OCI-LY7 (cell line): ENCODE results near the gene WSB1. TPM values are rescaled to one million over a fixed set of nuclear protein-coding genes. Genes with fewer than 3 reads are reported as not detected.

ENCODE experiments used
- BruUV-seq: library from RNA; stranded (reverse); fragments of 400-500 nt; replicated peaks from 2 replicates; lab custom pipeline; 2021; lab: Mats Ljungman, UMichigan
- CTCF ChIA-PET: fragments of 300-600 bp; sonication (Branson Sonifier 250); formaldehyde crosslinking; loops from one replicate; lab custom pipeline; 2022; ENCODE audit warnings: antibody characterized with exemption; ENCODE audit not compliant: unreplicated experiment; lab: Charles Lee
- POLR2A ChIA-PET: fragments of 300-600 bp; sonication (Branson Sonifier 250); formaldehyde crosslinking; loops from one replicate; lab custom pipeline; 2022; ENCODE audit warnings: antibody characterized with exemption; lab: Charles Lee
- DNase-seq: peaks from one replicate; pipeline ENCODE4 v3.0.0-alpha.2; 2015; ENCODE audit warnings: low spot score
- H2AFZ ChIP-seq: fragments of 200-600 bp; sonication (generic), shearing (Covaris generic); 2 replicates; pipeline ENCODE4 v1.6.1; 2014; ENCODE audit warnings: mild to moderate bottlenecking, antibody characterized with exemption, low read length, moderate library complexity
- H3K27ac ChIP-seq: fragments of 200-600 bp; sonication (generic); 2 replicates; pipeline ENCODE4 v1.5.1; 2014; ENCODE audit warnings: mixed run types, low read depth, mild to moderate bottlenecking, moderate library complexity, low read length, inconsistent platforms; ENCODE audit not compliant: poor library complexity, severe bottlenecking
- H3K36me3 ChIP-seq: fragments of 200-600 bp; sonication (generic); 2 replicates; pipeline ENCODE4 v1.6.1; 2014; ENCODE audit warnings: mild to moderate bottlenecking, antibody characterized with exemption, low read length, moderate library complexity, mixed read lengths; ENCODE audit not compliant: insufficient read depth
- H3K4me1 ChIP-seq: fragments of 200-600 bp; sonication (generic); 2 replicates; pipeline ENCODE4 v1.5.1; 2014; ENCODE audit warnings: mild to moderate bottlenecking, low read length; ENCODE audit not compliant: insufficient read depth, poor library complexity, severe bottlenecking
- H3K4me2 ChIP-seq: fragments of 200-600 bp; sonication (generic); 2 replicates; pipeline ENCODE4 v1.6.1; 2014; ENCODE audit warnings: mild to moderate bottlenecking, low read length
- H3K4me3 ChIP-seq: fragments of 200-600 bp; sonication (generic); 2 replicates; pipeline ENCODE4 v1.5.1; 2014; ENCODE audit warnings: mild to moderate bottlenecking, low read depth, low read length; ENCODE audit not compliant: poor library complexity, severe bottlenecking
- H3K79me2 ChIP-seq: fragments of 200-600 bp; sonication (generic); 2 replicates; pipeline ENCODE4 v1.6.1; 2016; ENCODE audit warnings: low read depth, mild to moderate bottlenecking, low read length, moderate library complexity, mixed read lengths; ENCODE audit not compliant: insufficient read depth
- H3K9me2 ChIP-seq: fragments of 200-600 bp; sonication (generic); 2 replicates; pipeline ENCODE4 v1.6.1; 2016; ENCODE audit warnings: mild to moderate bottlenecking, low read length, mixed read lengths; ENCODE audit not compliant: insufficient read depth
- H3K9me3 ChIP-seq: fragments of 200-600 bp; sonication (generic); 2 replicates; pipeline ENCODE4 v1.6.1; 2014; ENCODE audit warnings: mild to moderate bottlenecking, mixed run types, low read length, mixed read lengths
- H4K20me1 ChIP-seq: fragments of 200-600 bp; sonication (generic); 2 replicates; pipeline ENCODE4 v1.6.1; 2014; ENCODE audit warnings: mild to moderate bottlenecking, antibody characterized with exemption, low read length, moderate library complexity, mixed read lengths; ENCODE audit not compliant: insufficient read depth
- EZH2phosphoT487 ChIP-seq: fragments of 200-600 bp; sonication (generic); IDR thresholded peaks from 2 replicates; pipeline ENCODE4 v1.6.1; 2018; ENCODE audit warnings: low read depth, borderline replicate concordance, mild to moderate bottlenecking, mixed run types, antibody characterized with exemption, low read length, moderate library complexity, mixed read lengths
- intact Hi-C: fragments of 100-400 bp; cut with micrococcal nuclease; formaldehyde crosslinking; loops from one replicate; pipeline ENCODE4 v1.10.0; 2022; ENCODE audit not compliant: unreplicated experiment
- total RNA-seq, 2 experiments: library from RNA; depleted of rRNA in 1 of 2; stranded (reverse); fragments of >200 nt in 1 of 2; shearing (Covaris generic) in 1 of 2; gene quantifications; 2 replicates each; pipeline ENCODE4 v1.2.3, GENCODE V29; 2014 to 2022
- TF ChIP-seq, protein P1 (sequence below): fragments of 200-600 bp; sonication (generic); conservative IDR thresholded peaks from 2 replicates; pipeline ENCODE4 v1.5.1; 2014; ENCODE audit warnings: mild to moderate bottlenecking, antibody characterized with exemption, low read length, moderate library complexity, mixed read lengths

Gene WSB1
- total RNA-seq, 2 experiments from 2014 or later, result 115 to 118 TPM

DNA sequence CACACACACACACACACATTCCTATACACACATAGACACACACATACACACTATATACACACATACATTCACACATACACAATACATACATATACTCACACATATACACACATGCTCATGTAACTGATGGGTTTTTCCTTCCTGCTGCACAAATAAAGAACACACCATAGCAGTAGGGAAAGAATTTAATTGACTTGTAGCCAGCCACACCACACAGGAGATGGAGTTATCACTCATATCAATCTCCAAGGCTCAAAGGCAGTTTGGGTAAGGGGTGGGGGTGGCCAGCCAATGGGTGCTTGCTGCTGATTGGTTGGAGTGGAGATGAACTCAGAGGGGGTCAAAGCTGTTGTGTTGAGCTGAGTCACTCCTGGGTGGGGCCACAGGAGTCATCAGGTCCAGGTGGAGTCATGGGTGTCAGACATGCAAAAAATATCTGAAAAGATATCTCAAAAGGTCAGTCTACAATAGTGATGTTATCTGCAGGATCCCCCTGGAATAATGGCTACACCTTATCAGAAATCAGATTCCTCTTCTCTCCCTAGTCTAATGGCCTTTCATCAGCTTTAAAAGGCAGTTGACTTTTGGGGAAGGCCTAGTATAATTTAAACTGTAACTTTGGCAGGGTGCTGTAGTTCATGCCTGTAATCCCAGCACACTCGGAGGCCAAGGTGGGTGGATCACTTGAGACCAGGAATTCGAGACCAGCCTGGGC is 46.1 kb downstream of the WSB1 start:
- no peaks in the 10 kb centered on the region for H3K9me2 ChIP-seq
- intact Hi-C loops, result no loop called here
- CTCF ChIA-PET, result no interaction called here
- TF ChIP-seq, protein P1, sequence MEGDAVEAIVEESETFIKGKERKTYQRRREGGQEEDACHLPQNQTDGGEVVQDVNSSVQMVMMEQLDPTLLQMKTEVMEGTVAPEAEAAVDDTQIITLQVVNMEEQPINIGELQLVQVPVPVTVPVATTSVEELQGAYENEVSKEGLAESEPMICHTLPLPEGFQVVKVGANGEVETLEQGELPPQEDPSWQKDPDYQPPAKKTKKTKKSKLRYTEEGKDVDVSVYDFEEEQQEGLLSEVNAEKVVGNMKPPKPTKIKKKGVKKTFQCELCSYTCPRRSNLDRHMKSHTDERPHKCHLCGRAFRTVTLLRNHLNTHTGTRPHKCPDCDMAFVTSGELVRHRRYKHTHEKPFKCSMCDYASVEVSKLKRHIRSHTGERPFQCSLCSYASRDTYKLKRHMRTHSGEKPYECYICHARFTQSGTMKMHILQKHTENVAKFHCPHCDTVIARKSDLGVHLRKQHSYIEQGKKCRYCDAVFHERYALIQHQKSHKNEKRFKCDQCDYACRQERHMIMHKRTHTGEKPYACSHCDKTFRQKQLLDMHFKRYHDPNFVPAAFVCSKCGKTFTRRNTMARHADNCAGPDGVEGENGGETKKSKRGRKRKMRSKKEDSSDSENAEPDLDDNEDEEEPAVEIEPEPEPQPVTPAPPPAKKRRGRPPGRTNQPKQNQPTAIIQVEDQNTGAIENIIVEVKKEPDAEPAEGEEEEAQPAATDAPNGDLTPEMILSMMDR, result no peak
- TF ChIP-seq EZH2phosphoT487, result no peak
- POLR2A ChIA-PET, result no interaction called here
- H3K36me3 ChIP-seq, result no peaks in the 10 kb centered on the region
- H3K9me3 ChIP-seq, result no peaks in the 10 kb centered on the region
- BruUV-seq, result no TSS peak
- H3K27ac ChIP-seq, result no peak overlapping the region
- no peaks in the 10 kb centered on the region for H4K20me1 ChIP-seq
- no peak for DNase-seq
- peaks cover 14% of the 10 kb centered on the region for H3K4me1 ChIP-seq
- H3K4me3 ChIP-seq, result no peak overlapping the region
- H3K4me2 ChIP-seq, result no peak overlapping the region
- H3K79me2 ChIP-seq, result no peaks in the 10 kb centered on the region
- H2AFZ ChIP-seq, result no peak overlapping the region

DNA sequence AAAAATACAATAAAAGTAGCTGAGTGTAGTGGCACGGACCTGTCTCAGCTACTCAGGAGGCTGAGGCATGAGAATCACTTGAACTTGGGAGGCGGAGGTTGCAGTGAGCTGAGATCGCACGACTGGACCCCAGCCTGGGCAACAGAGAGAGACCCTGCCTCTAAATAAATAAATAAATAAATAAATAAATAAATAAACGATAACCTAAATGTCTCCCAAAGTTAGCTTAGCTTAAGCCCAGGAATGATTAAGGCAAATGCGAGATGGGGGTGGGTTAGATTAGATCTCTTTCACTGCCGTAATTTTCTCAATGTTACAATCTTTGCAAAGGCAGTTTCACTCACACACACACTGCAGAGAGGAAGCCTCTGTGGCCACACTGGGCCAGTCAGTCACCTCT is 46.7 kb downstream of the WSB1 start:
- BruUV-seq, result no TSS peak
- Histone ChIP-seq H3K4me1 (peaks cover 14% of the 10 kb centered on the region), H3K9me3 (no peaks in the 10 kb centered on the region), H3K79me2 (no peaks in the 10 kb centered on the region), H3K36me3 (no peaks in the 10 kb centered on the region), H3K4me2 (no peak overlapping the region), H3K27ac (no peak overlapping the region), H3K4me3 (no peak overlapping the region), H2AFZ (no peak overlapping the region), H3K9me2 (no peaks in the 10 kb centered on the region), H4K20me1 (no peaks in the 10 kb centered on the region)
- ChIA-PET CTCF (no interaction called here), POLR2A (no interaction called here)
- DNase-seq, result no peak
- TF ChIP-seq, protein P1, result no peak
- no peak for TF ChIP-seq EZH2phosphoT487
- intact Hi-C loops, result no loop called here

DNA sequence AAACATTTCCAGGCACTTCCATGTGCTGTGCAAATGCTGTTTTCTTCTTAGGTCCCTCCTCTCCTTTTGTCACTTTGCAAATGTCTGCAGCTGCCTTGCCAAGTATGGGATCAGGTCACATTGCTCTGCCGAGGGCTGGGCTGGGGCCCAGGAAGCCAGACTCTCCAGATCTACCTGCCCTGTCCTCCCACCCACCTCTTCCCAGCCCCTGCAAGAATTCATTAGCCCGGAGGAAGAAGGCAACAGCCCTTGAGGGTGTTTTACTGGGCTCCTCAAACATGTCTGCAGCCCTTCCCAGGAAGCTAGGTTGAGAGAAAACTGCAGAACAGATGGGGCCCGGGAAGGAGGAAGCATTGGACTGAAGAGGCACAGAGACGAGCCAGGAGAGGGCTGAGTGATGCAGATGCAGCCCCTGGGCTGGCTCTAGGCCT is 47.1 kb downstream of the WSB1 start:
- no peak overlapping the region for H3K27ac ChIP-seq
- POLR2A ChIA-PET, result interaction anchor here (0.7 kb wide), 1 partner anchor 19 kb away, joined by 3 read pairs; no protein-coding TSS in a partner anchor

More for the DNA sequence above, 47.1 kb downstream of the WSB1 start:
- Histone ChIP-seq H3K9me3 (no peaks in the 10 kb centered on the region), H3K4me3 (no peak overlapping the region), H4K20me1 (no peaks in the 10 kb centered on the region), H3K9me2 (no peaks in the 10 kb centered on the region), H3K36me3 (no peaks in the 10 kb centered on the region), H3K4me1 (peaks cover 14% of the 10 kb centered on the region), H2AFZ (no peak overlapping the region), H3K4me2 (no peak overlapping the region), H3K79me2 (no peaks in the 10 kb centered on the region)
- intact Hi-C loops, result no loop called here
- DNase-seq, result no peak
- CTCF ChIA-PET, result no interaction called here
- BruUV-seq, result no TSS peak
- TF ChIP-seq, protein P1, result no peak
- no peak for TF ChIP-seq EZH2phosphoT487
